ENCODE results near the gene NIBAN1.
"Not testable (repeated sequence)": the region's sequence is repeated elsewhere in the genome, so short reads cannot be mapped to it uniquely, and the experiment has no call there.

NIBAN1 gene

GRCh38 chr1:184974056-184974836 lies at the start of gene NIBAN1:
Gene NIBAN1 (minus strand): TSS chr1:184974508. CDS start chr1:184974356, 152 bp downstream.
- DNase-seq (ENCODE audit: low read depth), result no peak

GRCh38 chr1:185017966-185018365 lies 43.7 kb upstream of the NIBAN1 start:
- DNase-seq (ENCODE audit: low read depth), result no peak

DNA sequence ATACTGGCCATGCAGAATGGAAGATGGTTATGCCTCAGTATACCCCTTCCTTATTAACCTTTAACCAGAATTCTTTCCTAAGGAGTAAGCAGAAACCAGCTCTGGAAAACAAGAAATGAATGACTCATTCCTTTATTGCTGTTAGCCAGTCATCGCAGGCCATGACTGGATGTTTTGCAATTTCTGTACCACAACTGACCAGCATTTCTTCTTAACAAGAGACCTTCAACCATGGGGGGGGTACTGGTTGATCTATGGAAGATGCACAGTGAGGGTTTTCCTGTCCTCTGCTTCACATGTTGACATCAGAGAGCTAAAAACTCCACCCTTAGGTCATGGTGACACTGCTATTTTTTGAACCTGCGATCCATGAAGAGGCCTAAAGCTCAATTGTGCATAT lies 43.0 kb upstream of the NIBAN1 start:
- peak; percentile 74 for DNase-seq (ENCODE audit: low read depth)

GRCh38 chr1:185016880-185017279 lies 42.6 kb upstream of the NIBAN1 start:
- DNase-seq (ENCODE audit: low read depth), result no peak

DNA sequence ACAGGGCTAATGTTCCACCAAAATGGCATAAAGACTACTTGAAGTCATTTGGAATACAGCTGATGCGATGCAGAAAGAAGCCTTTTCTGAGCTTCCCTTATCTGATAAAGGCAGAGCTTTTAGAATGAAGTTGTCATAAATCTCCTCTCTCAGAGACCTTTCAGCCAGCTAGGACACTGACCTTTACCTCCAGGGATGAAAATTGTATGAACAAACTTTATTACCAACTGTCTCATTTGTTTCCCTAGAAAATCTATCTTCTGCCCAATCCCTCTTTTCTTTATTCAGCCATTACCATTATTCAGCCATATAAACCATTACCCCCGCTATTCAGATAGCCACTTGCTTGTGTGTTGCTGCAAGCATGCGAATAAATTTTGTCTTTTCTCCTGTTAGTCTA lies 41.3 kb upstream of the NIBAN1 start:
- DNase-seq (ENCODE audit: low read depth), result no peak

- DNase-seq (ENCODE audit: low read depth), result no peak
Observed at GRCh38 chr1:185014941-185015340, 40.6 kb upstream of the NIBAN1 start.

DNA sequence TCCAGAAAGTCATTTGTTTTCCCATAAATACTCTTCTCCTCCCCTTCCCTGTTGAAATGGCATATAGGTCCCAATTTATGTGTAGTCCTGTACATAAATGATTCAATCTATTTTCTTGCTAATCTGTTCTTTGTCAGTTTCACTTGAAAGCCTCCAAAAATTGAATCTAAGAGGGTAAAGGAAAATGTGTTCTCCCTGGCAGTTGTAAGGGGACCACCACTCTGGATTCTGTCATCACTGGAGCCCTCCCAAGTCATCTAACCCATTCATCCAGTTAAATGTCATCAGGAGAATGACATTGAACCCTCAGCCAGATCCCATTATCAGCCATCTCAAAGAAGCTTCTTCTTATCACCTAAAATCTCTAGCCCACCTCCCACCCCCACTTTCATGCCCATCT lies 36.1 kb upstream of the NIBAN1 start:
- no peak for DNase-seq (ENCODE audit: low read depth)

DNA sequence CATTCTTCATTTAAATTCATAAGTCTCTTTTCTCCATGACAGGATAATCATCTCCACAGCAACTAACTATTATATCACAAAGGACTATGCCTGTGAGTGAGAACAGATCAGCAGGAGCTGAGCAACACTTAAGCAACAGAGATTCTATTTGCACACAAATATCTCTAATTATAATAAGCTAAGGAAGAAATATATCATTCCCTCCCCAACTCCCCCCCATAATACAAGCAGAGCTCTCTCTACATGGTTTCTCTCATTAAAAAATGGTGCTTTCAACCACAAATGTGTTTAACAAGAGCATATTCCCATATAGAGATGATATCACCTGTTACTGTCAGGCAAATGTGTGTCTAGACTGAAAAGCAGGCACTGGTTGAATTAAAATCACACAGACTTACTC lies 34.5 kb upstream of the NIBAN1 start:
- no peak for DNase-seq (ENCODE audit: low read depth)

- DNase-seq (ENCODE audit: low read depth), result not testable (repeated sequence)
Observed at GRCh38 chr1:185001312-185001880, 27.1 kb upstream of the NIBAN1 start.

DNA sequence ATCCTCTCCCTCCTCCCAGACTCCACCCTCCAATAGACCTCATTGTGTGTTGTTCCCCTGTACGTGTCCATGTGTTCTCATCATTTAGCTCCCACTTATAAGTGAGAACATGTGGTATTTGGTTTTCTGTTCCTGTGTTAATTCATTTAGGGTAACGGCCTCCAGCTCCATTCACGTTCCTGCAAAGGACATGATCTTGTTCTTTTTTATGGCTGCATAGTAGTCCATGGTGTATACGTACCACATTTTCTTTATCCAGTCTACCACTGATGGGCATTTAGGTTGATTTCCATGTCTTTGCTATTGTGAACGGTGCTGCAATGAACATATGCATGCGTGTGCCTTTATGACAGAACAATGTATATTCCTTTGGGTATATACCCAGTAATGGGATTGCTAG lies 25.7 kb upstream of the NIBAN1 start:
- DNase-seq (ENCODE audit: low read depth), result not testable (repeated sequence)

- no peak for DNase-seq (ENCODE audit: low read depth)
Observed at GRCh38 chr1:184994301-184994700, 20.0 kb upstream of the NIBAN1 start.

DNA sequence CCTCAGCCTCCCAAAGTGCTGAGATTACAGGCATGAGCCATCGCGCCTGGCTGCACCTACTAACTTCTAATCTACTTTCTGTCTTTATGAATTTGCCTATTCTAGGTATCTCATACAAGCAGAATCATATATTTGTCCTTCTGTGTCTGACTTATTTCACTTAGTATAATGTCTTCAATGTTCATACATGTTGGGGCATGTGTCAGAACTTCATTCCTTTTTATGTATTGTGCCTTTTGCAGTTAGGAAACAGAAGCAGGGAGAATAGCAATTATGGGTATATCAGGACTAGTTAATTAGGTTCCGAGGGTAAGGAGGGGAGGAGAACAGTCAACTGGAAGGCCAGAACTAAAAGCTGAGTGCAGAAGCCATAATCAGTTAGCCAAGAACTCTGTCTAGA lies 18.0 kb upstream of the NIBAN1 start:
- no peak for DNase-seq (ENCODE audit: low read depth)

DNA sequence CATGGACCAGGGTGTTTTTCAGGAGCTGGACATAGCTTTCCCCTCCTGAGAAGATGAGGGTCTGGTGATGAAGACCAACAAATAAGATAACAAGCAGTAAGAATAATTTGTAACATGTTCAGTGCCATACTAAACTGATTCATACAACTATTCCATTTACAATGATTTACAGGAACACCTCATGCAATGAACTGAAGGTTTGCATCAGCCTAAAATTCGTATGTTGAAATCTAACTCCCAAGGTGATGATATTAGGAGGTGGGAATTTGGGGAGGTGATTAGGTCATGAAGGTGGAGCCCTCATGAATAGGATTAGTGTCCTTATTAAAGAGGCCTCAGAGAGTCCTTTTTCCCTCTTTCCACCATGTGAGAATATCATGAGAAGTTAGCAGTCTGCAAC lies 15.9 kb upstream of the NIBAN1 start:
- DNase-seq (ENCODE audit: low read depth), result no peak

DNA sequence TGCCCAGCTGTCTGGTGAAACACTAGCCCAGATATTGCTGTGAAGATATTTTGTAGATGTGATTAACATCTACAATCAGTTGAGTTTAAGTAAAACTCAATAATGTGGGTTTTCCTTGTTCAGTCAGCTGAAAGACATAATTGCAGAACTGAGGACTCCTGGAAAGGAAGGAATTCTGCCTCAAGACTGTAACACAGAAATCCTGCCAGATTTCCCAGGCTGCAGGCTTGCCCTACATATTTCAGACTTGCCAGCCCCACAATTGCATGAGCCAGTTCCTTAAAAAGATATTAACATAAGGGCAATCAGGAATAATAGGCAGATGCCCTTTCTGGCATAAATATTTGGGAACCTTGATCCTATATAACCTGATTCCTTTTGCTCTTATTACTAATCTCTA lies 14.2 kb upstream of the NIBAN1 start:
- no peak for DNase-seq (ENCODE audit: low read depth)

GRCh38 chr1:184987696-184988095 lies 13.4 kb upstream of the NIBAN1 start:
- DNase-seq (ENCODE audit: low read depth), result no peak

GRCh38 chr1:184986250-184986649 lies 11.9 kb upstream of the NIBAN1 start:
- no peak for DNase-seq (ENCODE audit: low read depth)

- no peak for DNase-seq (ENCODE audit: low read depth)
Observed at GRCh38 chr1:184982002-184982954, 8.0 kb upstream of the NIBAN1 start.

- DNase-seq (ENCODE audit: low read depth), result no peak
Observed at GRCh38 chr1:184980726-184981125, 6.4 kb upstream of the NIBAN1 start.

DNA sequence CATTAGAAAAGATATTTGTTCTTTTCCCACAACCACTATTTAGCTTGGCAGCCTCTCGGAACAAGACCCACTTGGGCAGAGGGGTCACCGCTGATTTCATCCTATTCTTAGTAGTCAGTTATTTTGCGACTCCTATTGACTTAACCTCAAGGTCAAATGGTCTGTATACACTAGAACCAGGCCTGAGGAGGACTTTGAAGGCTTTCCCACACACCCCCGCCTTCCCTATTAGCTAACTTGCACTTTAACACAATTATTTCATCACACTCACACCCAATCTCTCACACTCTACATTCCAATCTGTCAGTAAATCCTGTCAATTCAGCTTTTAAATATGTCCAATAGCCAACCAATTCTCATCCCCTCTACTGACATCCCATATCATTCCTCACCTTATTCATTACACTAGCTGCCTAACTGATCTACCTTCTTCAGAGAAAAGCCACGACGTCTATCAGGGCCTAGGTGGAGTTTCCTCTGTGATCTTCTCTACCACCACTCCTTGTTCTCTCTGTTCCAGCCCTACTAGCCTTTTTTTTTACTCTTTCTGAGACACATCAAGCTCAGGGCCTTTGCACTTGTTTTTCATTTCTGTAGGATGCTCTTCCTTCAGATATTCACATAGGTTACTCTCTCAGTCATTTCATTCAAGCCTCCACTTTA lies 1.0 kb upstream of the NIBAN1 start:
- no peak for DNase-seq (ENCODE audit: low read depth)

- no peak for DNase-seq (ENCODE audit: low read depth)
Observed at GRCh38 chr1:184974837-184975115, 468 bp upstream of the NIBAN1 start.

DNA sequence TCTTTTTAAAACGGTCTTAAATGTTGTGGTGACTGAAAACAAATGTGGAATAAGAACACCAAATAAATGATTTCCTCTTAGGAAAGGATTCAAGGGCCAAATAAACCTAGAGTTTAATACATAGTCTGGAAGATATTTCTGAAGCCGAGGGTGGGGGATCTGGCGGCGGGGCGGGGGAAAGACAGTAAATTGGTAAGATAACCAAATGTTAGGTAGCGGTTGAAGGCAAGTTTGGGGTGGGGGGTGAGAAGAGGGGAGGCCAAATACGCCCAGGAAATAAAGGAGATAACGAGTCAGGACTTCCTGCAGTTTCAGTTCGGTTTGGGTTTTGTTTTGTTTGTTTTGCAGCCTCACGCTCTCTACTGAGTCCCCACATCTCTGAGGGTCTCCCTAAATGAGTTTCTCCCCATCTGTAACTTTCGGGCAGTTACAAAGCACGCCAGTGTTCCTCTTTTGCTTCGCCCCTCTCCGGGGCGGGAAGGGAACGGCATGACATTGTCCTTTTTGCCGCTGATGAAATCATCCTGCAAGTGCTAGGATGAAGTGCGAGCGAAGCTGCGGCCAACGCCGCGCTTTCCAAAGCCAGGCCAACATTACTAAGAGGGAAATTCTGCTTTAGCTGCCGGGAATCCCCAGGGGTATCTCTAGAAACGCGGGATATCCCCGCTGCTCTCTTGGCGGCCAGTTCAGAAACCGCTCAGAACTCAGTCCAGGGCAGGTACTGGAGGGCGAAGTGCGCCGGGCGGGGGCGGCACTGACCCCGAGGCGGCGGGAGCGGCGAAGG lies 844 bp downstream of the NIBAN1 start:
- no peak for DNase-seq (ENCODE audit: low read depth)

Data from GM04503 (cell line).